ENCODE results near the gene SERPINE2.

SERPINE2 gene

GRCh38 chr2:223956300-223956699 lies 82.8 kb downstream of the SERPINE2 start:
- peaks cover 50% of the 10 kb centered on the region for H3K4me1 ChIP-seq (ENCODE audit: control insufficient read depth, insufficient read depth, low read length)
- H3K27ac ChIP-seq (ENCODE audit: low read depth, low read length) = no peak overlapping the region
- no peak overlapping the region for H3K9ac ChIP-seq (ENCODE audit: low read depth, low read length)
- H3K27me3 ChIP-seq (ENCODE audit: control insufficient read depth, insufficient read depth, low read length) = no peaks in the 10 kb centered on the region; the same call in 1 of the 2 replicates
- H3K36me3 ChIP-seq (ENCODE audit: control insufficient read depth, insufficient read depth, low read length) = peaks cover 28% of the 10 kb centered on the region
- H3K4me3 ChIP-seq (ENCODE audit: low read depth, low read length) = peak overlapping the region; percentile 91; the same call in 1 of the 2 replicates
- H3K9me3 ChIP-seq (ENCODE audit: control insufficient read depth, insufficient read depth, low read length) = no peaks in the 10 kb centered on the region

- Histone ChIP-seq H3K9ac (ENCODE audit: low read depth, low read length) (no peak overlapping the region), H3K4me3 (ENCODE audit: low read depth, low read length) (no peak overlapping the region), H3K4me1 (ENCODE audit: control insufficient read depth, insufficient read depth, low read length) (peaks cover 42% of the 10 kb centered on the region), H3K36me3 (ENCODE audit: control insufficient read depth, insufficient read depth, low read length) (peaks cover 9% of the 10 kb centered on the region), H3K9me3 (ENCODE audit: control insufficient read depth, insufficient read depth, low read length) (no peaks in the 10 kb centered on the region), H3K27me3 (ENCODE audit: control insufficient read depth, insufficient read depth, low read length) (no peaks in the 10 kb centered on the region; the same call in 1 of the 2 replicates), H3K27ac (ENCODE audit: low read depth, low read length) (no peak overlapping the region)
Observed at GRCh38 chr2:223954401-223954800, 84.7 kb downstream of the SERPINE2 start.

DNA sequence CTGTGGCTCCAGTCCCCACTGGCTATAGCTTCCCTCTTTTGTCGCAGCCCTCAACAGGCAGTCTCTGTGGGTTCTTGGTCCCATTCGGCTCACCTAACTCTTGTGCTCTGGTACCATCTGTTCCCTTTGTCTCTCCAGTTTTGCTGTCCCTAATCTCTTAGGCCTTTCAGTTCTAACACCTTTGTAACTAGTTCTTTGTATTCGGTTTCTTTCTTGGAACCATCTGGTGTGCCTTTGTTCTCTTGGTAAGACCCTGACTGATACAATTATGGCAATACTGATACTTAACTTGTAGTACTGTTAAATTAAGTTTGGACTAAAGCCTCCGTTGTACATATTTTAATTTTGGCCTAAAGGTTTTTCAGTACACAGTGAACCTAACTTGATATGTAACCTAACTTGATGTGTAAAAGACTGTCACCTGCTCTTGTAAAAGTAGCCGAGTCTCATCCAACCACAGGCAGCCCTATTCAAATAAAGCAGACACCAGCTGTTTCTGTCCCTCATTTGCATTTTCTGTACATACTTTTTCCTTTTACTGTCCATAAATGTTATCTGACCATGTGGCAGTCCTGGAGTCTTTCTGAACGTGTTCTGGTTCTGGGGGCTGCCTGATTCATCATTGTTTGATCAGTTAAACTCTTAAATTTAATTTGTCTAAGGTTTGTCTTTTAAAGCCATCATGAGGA lies 86.7 kb downstream of the SERPINE2 start:
- H3K9ac ChIP-seq (ENCODE audit: low read depth, low read length) = no peak overlapping the region
- H3K4me1 ChIP-seq (ENCODE audit: control insufficient read depth, insufficient read depth, low read length) = peaks cover 37% of the 10 kb centered on the region
- peak overlapping the region; percentile 57 for H3K27ac ChIP-seq (ENCODE audit: low read depth, low read length)

DNA sequence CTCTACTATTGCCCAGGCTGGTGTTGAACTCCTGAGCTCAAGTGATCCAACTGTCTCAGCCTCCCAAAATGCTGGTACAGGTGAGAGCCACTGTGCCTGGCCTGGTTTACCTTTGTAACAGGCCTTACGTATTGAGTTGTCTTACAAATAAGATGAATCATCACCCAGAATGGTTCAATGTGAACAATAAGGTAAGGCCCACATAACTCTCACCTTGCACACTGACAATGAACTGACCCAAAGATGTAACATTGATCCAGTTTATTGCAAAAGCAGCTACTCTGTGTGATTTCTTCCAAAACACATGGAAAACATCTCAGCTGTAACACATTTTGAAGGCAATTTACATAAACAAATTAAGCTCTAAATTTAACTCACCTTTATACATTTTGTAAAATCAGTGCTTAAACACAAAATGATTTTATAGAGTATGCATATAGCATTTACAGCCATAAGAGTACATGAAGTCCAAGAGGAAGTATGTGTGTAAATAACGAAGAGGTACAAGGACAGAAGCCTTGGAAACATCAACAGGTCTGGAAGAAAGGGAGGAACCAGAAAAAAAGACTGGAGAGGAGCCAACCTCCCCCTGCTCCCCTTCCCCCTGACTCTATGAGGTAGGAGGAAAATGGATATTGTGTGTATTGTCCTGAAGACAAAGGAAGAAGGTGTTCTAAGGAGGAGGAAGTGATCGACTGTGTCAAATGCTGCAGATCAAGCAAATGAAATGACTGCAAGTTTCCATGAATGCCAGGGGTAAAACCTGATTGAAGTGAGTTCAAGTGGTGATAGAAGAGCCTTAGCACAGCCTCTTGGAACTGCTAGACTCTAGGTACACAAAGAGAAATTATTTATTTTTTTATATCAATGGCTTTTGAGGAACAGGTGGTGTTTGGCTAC lies 88.4 kb downstream of the SERPINE2 start:
- Histone ChIP-seq H3K4me3 (ENCODE audit: low read depth, low read length) (no peak overlapping the region; the same call in 1 of the 2 replicates), H3K9ac (ENCODE audit: low read depth, low read length) (no peak overlapping the region), H3K36me3 (ENCODE audit: control insufficient read depth, insufficient read depth, low read length) (no peaks in the 10 kb centered on the region), H3K27ac (ENCODE audit: low read depth, low read length) (no peak overlapping the region), H3K27me3 (ENCODE audit: control insufficient read depth, insufficient read depth, low read length) (no peaks in the 10 kb centered on the region), H3K4me1 (ENCODE audit: control insufficient read depth, insufficient read depth, low read length) (peaks cover 31% of the 10 kb centered on the region), H3K9me3 (ENCODE audit: control insufficient read depth, insufficient read depth, low read length) (no peaks in the 10 kb centered on the region)

More for the DNA sequence above, 86.7 kb downstream of the SERPINE2 start:
- H3K9me3 ChIP-seq (ENCODE audit: control insufficient read depth, insufficient read depth, low read length) = no peaks in the 10 kb centered on the region
- no peaks in the 10 kb centered on the region for H3K36me3 ChIP-seq (ENCODE audit: control insufficient read depth, insufficient read depth, low read length)
- H3K4me3 ChIP-seq (ENCODE audit: low read depth, low read length) = no peak overlapping the region
- no peaks in the 10 kb centered on the region; the same call in 1 of the 2 replicates for H3K27me3 ChIP-seq (ENCODE audit: control insufficient read depth, insufficient read depth, low read length)

GRCh38 chr2:223949241-223949840 lies 89.7 kb downstream of the SERPINE2 start:
- peaks cover 35% of the 10 kb centered on the region for H3K4me1 ChIP-seq (ENCODE audit: control insufficient read depth, insufficient read depth, low read length)
- no peaks in the 10 kb centered on the region for H3K36me3 ChIP-seq (ENCODE audit: control insufficient read depth, insufficient read depth, low read length)
- no peaks in the 10 kb centered on the region for H3K9me3 ChIP-seq (ENCODE audit: control insufficient read depth, insufficient read depth, low read length)
- H3K27ac ChIP-seq (ENCODE audit: low read depth, low read length) = no peak overlapping the region
- H3K27me3 ChIP-seq (ENCODE audit: control insufficient read depth, insufficient read depth, low read length) = no peaks in the 10 kb centered on the region
- H3K4me3 ChIP-seq (ENCODE audit: low read depth, low read length) = no peak overlapping the region
- no peak overlapping the region for H3K9ac ChIP-seq (ENCODE audit: low read depth, low read length)

- peaks cover 47% of the 10 kb centered on the region for H3K4me1 ChIP-seq (ENCODE audit: control insufficient read depth, insufficient read depth, low read length)
- no peak overlapping the region for H3K4me3 ChIP-seq (ENCODE audit: low read depth, low read length)
- H3K9ac ChIP-seq (ENCODE audit: low read depth, low read length) = 0 out of 2 replicates have a peak overlapping the region, but pooled peaks have one; percentile 11
- no peaks in the 10 kb centered on the region for H3K27me3 ChIP-seq (ENCODE audit: control insufficient read depth, insufficient read depth, low read length)
- no peak overlapping the region for H3K27ac ChIP-seq (ENCODE audit: low read depth, low read length)
- no peaks in the 10 kb centered on the region for H3K36me3 ChIP-seq (ENCODE audit: control insufficient read depth, insufficient read depth, low read length)
- no peaks in the 10 kb centered on the region for H3K9me3 ChIP-seq (ENCODE audit: control insufficient read depth, insufficient read depth, low read length)
Observed at GRCh38 chr2:223947711-223948205, 91.3 kb downstream of the SERPINE2 start.

DNA sequence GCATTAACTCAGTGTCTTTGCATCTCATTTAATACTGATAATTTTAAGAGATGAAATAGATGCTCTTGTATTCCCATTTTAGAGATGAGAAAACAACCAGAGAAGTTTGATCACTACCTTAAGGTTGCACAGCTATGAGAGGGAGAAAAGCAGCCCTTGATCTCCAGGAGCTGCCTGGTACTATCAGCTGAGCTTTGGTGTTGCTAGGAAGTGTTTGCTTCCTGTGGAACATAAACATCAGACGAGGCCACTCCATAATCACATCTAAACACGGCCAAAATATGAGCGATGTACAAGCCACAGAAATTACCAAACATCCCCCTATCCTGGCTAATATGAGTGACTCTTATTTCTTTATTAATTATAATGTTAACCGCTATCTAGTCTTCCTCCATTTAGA lies 93.3 kb downstream of the SERPINE2 start:
- Histone ChIP-seq H3K9me3 (ENCODE audit: control insufficient read depth, insufficient read depth, low read length) (no peaks in the 10 kb centered on the region), H3K9ac (ENCODE audit: low read depth, low read length) (no peak overlapping the region), H3K4me1 (ENCODE audit: control insufficient read depth, insufficient read depth, low read length) (peaks cover 35% of the 10 kb centered on the region), H3K36me3 (ENCODE audit: control insufficient read depth, insufficient read depth, low read length) (no peaks in the 10 kb centered on the region), H3K27ac (ENCODE audit: low read depth, low read length) (no peak overlapping the region), H3K27me3 (ENCODE audit: control insufficient read depth, insufficient read depth, low read length) (no peaks in the 10 kb centered on the region), H3K4me3 (ENCODE audit: low read depth, low read length) (peak overlapping the region; percentile 97)

- Histone ChIP-seq H3K36me3 (ENCODE audit: control insufficient read depth, insufficient read depth, low read length) (no peaks in the 10 kb centered on the region), H3K9me3 (ENCODE audit: control insufficient read depth, insufficient read depth, low read length) (no peaks in the 10 kb centered on the region), H3K4me3 (ENCODE audit: low read depth, low read length) (peak within 1 kb of the TSS; percentile 97), H3K4me1 (ENCODE audit: control insufficient read depth, insufficient read depth, low read length) (peaks cover 29% of the 10 kb centered on the region), H3K9ac (ENCODE audit: low read depth, low read length) (peak within 1 kb of the TSS; percentile 84), H3K27me3 (ENCODE audit: control insufficient read depth, insufficient read depth, low read length) (no peaks in the 10 kb centered on the region), H3K27ac (ENCODE audit: low read depth, low read length) (peak within 1 kb of the TSS; percentile 83)
Observed at GRCh38 chr2:223944703-223945531, 94.2 kb downstream of the SERPINE2 start, which contains the start of gene WDFY1. WDFY1 (minus strand) TSS chr2:223945335; CDS start chr2:223945284, 51 bp downstream.

DNA sequence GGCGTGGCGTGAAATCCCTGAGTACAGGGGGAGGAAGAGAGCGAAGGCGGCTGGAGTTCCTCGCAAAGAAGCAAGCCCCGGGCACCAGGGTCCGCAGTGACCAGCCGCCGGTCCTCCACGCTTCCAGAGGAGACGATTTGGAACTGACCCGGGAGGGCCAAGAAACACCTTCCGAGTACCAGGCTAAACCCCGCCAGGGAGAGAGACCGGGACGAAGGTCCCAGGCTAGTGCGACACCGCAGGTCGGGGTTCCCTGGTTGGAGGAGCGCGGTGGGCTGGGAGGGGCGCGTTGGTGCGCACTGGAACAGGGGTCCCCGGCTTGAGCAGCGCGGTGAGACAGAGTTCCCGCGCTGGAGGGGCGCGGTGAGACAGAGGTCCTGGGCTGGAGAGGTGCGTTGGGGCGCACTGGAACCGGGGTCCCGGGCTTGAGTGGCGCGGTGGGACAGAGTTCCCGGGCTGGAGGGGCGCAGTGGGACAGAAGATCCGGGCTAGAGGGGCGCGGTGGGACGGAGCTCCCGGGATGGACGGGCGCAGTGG lies 94.9 kb downstream of the SERPINE2 start:
- Histone ChIP-seq H3K4me3 (ENCODE audit: low read depth, low read length) (peak overlapping the region; percentile 97), H3K27me3 (ENCODE audit: control insufficient read depth, insufficient read depth, low read length) (no peaks in the 10 kb centered on the region), H3K27ac (ENCODE audit: low read depth, low read length) (no peak overlapping the region), H3K9me3 (ENCODE audit: control insufficient read depth, insufficient read depth, low read length) (no peaks in the 10 kb centered on the region), H3K9ac (ENCODE audit: low read depth, low read length) (peak overlapping the region; percentile 84), H3K36me3 (ENCODE audit: control insufficient read depth, insufficient read depth, low read length) (no peaks in the 10 kb centered on the region), H3K4me1 (ENCODE audit: control insufficient read depth, insufficient read depth, low read length) (peaks cover 30% of the 10 kb centered on the region)

- H3K27me3 ChIP-seq (ENCODE audit: control insufficient read depth, insufficient read depth, low read length) = no peaks in the 10 kb centered on the region
- peak overlapping the region; percentile 97 for H3K4me3 ChIP-seq (ENCODE audit: low read depth, low read length)
- no peak overlapping the region for H3K9ac ChIP-seq (ENCODE audit: low read depth, low read length)
- H3K9me3 ChIP-seq (ENCODE audit: control insufficient read depth, insufficient read depth, low read length) = no peaks in the 10 kb centered on the region
- peak overlapping the region; percentile 32 for H3K27ac ChIP-seq (ENCODE audit: low read depth, low read length)
- H3K36me3 ChIP-seq (ENCODE audit: control insufficient read depth, insufficient read depth, low read length) = no peaks in the 10 kb centered on the region
- H3K4me1 ChIP-seq (ENCODE audit: control insufficient read depth, insufficient read depth, low read length) = peaks cover 36% of the 10 kb centered on the region
Observed at GRCh38 chr2:223943561-223944008, 95.5 kb downstream of the SERPINE2 start.
